CD4-positive, alpha-beta T cell treated with Interleukin-4 for 4 hours (primary cell): ENCODE results near the gene SRP68.
"Not testable (repeated sequence)": the region's sequence is repeated elsewhere in the genome, so short reads cannot be mapped to it uniquely, and the experiment has no call there.

Experiments
- DNase-seq: peaks from one replicate; pipeline ENCODE4 v3.0.0-alpha.2; 2020

Gene SRP68

DNA sequence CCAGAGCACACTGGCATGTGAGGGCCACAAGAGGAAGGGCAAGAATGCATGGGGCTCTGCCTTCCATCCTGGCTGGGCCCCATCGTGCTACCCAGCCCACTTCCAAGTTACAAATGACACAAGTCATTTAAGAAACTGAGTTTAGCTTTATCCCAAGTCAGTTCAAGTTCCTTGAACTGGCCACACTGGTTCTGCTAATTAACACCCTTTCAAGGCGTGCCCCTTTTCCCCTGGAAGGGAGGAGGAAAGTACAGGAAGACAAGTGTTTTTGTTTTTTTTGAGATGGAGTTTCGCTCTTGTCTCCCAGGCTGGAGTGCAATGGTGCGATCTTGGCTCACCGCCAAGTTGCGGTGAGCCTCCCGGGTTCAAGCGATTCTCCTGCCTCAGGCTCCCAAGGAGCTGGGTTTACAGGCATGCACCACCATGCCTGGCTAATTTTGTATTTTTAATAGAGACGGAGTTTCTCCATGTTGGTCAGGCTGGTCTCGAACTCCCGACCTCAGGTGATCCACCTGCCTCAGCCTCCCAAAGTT lies 27.8 kb downstream of the SRP68 start:
- not testable (repeated sequence) for DNase-seq

GRCh38 chr17:76042868-76043267 lies 29.4 kb downstream of the SRP68 start:
- not testable (repeated sequence) for DNase-seq

DNA sequence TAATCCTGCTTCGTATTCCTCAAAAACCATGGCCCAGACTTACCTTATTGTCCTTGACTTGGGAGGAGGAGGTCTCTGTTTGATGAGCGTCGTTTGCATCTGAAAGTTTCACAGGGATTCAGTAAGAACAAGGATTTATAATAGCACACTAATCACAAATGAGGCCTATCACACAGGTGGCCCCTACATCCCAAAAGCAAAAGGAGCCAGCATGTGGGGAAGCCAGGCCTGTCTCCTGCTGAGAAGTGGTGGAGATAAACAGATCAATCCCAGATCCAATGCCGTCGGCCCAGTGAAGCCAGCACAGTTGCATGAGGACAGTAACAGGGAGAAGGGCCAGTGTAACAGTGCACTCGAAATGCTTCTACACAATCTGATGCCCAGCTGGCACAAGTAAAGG lies 31.9 kb downstream of the SRP68 start:
- no peak for DNase-seq

DNA sequence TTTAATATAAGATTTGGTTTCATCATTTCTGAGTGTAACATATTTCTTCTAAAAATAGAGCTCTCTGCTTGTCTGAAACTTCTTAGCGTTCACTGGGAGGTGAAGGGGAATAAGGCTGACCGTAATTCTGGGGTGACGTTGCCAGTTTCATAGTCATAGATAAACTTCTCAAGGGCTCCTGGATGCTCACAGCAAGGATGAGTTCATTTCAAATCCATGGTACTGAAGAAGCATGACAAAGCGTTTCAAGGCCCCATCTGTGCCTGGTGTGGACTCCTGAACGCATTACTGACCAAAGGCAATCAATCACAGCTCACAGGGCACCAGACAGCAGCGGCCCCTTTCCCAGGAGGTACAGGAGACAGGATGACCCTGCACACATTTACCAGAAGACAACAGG lies 33.2 kb downstream of the SRP68 start:
- no peak for DNase-seq

DNA sequence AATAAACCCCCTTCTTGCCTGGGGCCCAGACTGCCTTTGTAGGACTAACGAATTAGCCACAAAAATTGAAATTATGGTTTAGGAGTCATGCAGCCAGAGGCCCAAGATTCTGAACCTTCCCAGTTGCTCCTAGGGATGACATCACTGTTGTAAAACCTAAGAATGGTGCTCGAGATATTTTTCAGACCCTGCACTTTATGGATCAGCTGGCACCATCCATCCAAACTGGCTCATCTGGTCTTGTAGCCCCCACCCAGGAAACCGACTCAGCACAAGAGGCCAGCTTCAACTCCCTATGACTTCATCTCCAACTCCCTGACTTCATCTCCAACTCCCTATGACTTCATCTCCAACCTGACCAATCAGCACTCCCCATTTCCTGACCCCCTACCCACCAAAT lies 34.3 kb downstream of the SRP68 start:
- no peak for DNase-seq

DNA sequence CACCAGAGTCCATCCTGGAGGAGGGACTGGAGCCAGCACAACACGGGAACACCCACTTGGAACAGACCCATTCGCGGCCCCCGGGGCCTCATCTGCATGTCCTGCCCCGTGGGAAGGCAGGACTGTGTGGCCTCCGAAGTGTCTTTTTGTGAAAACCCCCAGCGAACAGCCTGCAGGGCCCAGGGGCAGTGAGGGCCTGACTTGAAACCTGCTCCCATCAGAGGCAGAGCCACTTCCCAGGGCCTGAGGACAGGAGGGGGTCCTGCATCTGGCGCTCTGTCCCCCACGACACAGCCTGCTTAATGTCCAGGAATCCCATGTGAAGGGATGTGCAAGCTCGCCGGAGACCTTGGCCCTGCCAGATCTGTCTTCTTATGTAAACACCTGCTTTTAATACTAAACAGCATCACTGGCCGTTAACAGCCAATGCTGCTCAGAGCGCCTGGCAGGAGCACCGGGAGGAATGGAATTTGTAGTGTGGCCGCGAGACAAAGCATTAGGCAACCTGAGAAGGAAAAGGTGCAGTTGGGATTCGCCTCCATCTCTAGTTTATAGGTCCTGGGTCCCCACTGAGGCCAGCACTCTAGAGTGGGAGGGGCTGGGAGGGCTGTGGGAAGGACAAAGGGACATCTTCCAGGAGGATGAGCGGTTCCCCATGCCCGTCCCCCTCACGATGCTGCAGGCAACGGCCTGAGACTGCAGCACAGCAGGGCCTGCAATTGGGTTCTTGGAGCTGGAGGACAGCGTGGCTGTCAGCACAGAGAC lies 35.6 kb downstream of the SRP68 start:
- DNase-seq = no peak

DNA sequence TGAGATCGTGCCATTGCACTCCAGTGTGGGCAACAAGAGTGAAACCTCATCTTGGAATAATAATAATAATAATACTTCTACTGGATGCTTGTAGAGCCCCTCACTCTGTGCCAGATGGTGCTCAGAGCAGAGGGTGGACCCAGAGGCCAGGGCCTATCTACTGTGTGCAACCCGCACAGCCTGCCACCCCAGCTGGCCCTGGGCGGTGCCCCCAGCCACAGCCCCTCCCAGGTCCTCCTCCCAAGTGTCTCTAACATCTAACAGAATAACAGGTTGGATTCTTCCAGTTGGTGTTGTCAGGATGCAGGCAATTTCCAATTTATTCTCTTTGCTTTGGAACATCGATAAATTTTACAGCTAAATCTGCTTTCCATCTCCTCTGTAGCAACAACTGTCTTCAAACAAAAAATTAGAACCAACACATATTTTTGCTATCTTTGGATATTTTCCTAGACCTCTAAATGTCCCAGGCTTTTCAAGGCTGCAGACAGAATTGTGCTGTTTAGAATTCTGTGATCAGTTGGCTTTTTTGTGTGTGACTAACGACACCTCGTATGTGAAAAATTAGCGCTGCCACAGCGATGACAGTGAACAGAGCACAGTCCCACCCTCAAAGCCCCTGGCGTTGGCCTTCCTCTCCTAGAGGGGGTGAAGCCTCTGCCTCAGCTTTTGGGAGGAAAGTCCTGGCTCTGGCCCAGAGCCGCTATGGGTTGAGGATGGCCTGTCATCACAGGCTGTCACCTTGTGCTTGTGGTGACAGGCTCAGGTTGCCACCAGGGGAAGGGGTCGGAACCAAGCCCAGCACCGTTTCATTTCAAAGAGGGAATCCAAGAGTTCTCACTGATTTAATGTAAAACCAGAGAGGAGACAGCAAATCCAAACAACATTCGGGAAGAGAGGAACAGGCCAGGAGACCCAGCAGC lies 37.6 kb downstream of the SRP68 start:
- no peak for DNase-seq

DNA sequence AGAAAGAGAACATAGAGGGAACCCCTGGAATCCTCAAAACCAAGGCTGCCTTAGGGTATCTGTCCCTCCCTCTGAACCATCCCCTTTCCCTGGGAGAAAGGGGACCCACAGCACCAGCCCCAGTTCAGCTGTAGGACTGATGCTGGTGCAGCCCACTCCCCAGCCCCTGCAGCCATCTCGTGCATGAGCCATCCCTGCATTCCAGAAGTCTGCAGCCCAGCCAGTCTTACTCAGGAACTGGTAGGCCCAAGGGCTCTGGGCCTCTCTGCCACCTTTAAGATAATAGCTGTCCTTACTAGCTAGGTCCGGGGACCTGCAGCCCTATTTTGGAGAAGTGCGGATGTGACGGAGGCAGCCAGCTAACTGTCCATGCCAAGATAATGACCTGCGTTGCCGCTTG lies 39.2 kb downstream of the SRP68 start:
- no peak for DNase-seq

GRCh38 chr17:76032780-76033108 lies 39.6 kb downstream of the SRP68 start:
- DNase-seq = no peak

DNA sequence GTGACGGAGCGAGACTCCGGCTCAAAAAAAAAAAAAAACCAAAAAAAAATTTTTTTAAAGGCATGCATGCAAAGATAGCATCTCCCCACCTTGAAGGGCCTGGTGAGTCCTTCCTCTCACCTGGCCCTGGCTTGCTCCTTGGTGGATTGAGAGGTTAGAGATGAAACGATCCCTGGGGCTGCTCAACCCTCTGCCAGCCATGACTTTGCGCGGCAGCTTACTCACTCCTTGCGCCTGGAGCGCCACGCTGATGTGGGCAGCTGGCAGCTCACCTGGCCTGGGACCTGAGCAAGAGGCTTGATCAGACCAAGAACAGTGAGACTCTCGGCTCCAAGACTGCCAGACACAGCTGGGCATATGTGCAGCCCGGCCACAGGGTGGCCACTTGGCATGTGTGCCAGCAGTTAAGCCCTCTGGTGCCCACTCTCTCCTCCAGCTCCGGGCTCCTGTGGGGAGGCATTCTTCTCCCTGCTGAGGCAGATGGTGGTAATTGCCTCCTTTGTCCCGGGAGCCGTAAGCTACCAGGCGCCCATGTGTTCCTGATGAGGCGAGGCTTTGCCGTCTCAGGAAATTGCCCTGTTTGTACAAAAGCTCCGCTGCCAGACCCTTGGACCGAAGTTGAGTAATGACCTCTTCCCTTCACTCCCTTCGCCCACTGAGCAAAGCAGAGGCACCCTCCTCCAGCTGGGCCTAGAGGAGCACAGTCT lies 40.1 kb downstream of the SRP68 start:
- DNase-seq = no peak

GRCh38 chr17:76027159-76027839 lies 45.0 kb downstream of the SRP68 start, which contains the start of gene EVPL:
Gene EVPL (minus strand): TSS chr17:76027306. CDS start chr17:76027198, 108 bp downstream.
- DNase-seq = no peak

DNA sequence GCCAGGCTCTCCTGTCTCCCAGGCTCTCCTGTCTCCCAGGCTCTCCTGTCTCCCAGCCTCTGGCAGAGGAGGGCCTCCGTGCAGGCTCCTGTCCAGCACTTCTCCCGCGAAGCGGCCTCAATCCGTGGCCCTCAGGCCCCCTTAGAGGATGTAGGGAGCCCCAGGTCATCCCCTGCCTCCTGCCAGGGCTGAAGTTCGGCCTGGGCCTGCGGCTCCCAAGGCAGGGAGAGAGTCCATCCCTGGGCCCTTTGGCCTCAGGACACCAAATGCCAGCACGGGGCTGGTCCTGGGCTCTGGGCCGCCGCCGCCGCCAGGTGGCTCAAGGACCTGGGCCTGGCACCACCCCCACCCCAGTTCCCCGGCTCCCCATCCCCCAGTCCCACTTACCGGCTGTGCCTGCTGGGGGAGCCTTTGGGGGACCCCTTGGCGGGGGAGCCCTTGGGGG lies 45.6 kb downstream of the SRP68 start:
- DNase-seq = no peak

- no peak for DNase-seq
These were observed 47.0 kb downstream of the SRP68 start for GRCh38 chr17:76025294-76025693.

GRCh38 chr17:76024353-76024752 lies 48.0 kb downstream of the SRP68 start:
- DNase-seq = no peak

DNA sequence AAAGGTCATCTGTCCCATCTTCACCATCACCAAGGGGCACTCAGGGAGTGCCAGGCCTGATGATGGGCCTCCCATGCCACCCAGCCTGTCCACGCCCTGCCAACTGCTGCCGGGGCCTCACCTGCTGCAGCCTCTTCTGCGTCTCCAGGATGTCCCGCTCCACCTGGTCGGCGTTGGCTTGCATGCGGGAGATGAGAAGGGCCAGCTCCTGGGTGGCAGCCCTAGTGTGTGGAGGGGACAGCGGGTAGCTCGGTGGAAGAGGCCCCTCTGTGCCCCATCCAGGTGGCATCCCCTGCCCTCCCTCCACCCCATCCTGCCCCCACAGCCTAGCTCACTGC lies 48.4 kb downstream of the SRP68 start:
- no peak for DNase-seq

- DNase-seq = no peak
These were observed 49.1 kb downstream of the SRP68 start for GRCh38 chr17:76022973-76023899.

GRCh38 chr17:76022285-76022684 lies 50.0 kb downstream of the SRP68 start:
- DNase-seq = no peak

GRCh38 chr17:76019833-76020467 lies 52.4 kb downstream of the SRP68 start:
- DNase-seq = no peak

DNA sequence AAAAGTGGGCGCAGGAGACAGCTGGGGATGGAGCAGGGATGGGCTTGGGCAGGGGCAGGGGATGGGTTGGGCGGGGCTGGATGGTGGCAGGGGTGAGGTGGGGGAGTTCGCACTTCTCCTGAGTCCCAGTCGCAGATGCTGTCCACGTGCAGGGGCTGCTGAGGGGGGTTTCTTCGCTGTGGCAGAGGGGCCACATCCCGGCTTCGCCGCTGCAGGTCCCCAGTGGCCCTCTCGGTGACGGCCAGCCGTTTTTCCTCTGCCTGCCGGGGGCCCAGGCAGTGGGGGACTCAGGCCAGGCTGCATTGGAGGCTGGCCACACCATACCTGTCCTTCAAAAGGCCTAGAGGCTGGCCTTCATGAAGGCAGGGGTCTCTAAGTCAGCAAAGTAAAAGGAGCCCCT lies 53.5 kb downstream of the SRP68 start:
- no peak for DNase-seq

- no peak for DNase-seq
These were observed 54.0 kb downstream of the SRP68 start for GRCh38 chr17:76018340-76018680.
